HL-60 (cell line): ENCODE data around the gene SOD1.

Experiments
- CTCF ChIP-seq: IDR thresholded peaks from one replicate; pipeline ENCODE4 v1.5.1; 2011; ENCODE audit warnings: low read length, control low read depth, inconsistent platforms; ENCODE audit not compliant: insufficient read depth
- GABPA ChIP-seq: IDR thresholded peaks from 2 replicates; pipeline ENCODE4 v1.6.1; 2012; ENCODE audit warnings: low read depth
- POLR2AphosphoS5 ChIP-seq: IDR thresholded peaks from 2 replicates; pipeline ENCODE4 v1.6.1; 2012; ENCODE audit warnings: low read depth
- TF ChIP-seq, protein P1 (sequence below): IDR thresholded peaks from 2 replicates; pipeline ENCODE4 v1.6.1; 2012; ENCODE audit warnings: low read depth; ENCODE audit not compliant: insufficient replicate concordance

DNA sequence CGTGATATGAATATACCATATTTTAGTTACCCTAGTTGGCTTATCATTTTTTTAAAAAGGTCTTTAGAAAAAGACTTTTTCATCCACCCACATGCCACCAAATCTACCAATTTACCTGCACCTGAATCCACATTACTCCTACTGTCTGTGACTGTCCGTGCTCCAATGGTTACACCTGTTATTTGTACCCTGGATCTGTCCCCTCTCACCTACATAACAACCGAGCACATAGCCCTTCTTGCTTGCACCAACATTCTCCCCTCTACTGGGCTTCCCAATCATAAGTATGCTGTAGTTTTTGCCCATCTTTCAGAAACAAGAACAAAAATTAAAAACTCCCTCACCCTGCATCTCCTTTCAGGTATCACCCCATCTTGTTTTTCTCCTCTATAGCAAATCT, 17.6 kb downstream of the SOD1 start:
- TF ChIP-seq CTCF (no peak), GABPA (no peak), POLR2AphosphoS5 (no peak)
- TF ChIP-seq, protein P1, sequence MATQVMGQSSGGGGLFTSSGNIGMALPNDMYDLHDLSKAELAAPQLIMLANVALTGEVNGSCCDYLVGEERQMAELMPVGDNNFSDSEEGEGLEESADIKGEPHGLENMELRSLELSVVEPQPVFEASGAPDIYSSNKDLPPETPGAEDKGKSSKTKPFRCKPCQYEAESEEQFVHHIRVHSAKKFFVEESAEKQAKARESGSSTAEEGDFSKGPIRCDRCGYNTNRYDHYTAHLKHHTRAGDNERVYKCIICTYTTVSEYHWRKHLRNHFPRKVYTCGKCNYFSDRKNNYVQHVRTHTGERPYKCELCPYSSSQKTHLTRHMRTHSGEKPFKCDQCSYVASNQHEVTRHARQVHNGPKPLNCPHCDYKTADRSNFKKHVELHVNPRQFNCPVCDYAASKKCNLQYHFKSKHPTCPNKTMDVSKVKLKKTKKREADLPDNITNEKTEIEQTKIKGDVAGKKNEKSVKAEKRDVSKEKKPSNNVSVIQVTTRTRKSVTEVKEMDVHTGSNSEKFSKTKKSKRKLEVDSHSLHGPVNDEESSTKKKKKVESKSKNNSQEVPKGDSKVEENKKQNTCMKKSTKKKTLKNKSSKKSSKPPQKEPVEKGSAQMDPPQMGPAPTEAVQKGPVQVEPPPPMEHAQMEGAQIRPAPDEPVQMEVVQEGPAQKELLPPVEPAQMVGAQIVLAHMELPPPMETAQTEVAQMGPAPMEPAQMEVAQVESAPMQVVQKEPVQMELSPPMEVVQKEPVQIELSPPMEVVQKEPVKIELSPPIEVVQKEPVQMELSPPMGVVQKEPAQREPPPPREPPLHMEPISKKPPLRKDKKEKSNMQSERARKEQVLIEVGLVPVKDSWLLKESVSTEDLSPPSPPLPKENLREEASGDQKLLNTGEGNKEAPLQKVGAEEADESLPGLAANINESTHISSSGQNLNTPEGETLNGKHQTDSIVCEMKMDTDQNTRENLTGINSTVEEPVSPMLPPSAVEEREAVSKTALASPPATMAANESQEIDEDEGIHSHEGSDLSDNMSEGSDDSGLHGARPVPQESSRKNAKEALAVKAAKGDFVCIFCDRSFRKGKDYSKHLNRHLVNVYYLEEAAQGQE: no peak
